Spleen (tissue), 11 donors: Measurements from ENCODE around the gene SHISA6. TPM values are rescaled to one million over a fixed set of nuclear protein-coding genes. Genes with fewer than 3 reads are reported as not detected.

Experiments
- DNase-seq: peaks from one replicate; pipeline ENCODE4 v3.0.0-alpha.2; 2020
- H3K27ac ChIP-seq, 8 donors: fragments of 200-600 bp; sonication (generic) in 7 of 8; 1 replicate in 4 of 8; 2 replicates in 4 of 8; pipeline versions ENCODE4 v1.5.0 to v1.8.0; 2016 to 2021; ENCODE audit warnings: inconsistent platforms in 4 of 8, mild to moderate bottlenecking in 4 of 8, moderate library complexity in 1 of 8
- H3K27me3 ChIP-seq, 7 donors: fragments of 200-600 bp; sonication (generic) in 6 of 7; replicated peaks in 1 of 7; 1 replicate in 4 of 7; 2 replicates in 3 of 7; pipeline versions ENCODE4 v1.5.0 to v1.8.0; 2016 to 2021; ENCODE audit warnings: inconsistent platforms in 3 of 7, mild to moderate bottlenecking in 1 of 7
- H3K36me3 ChIP-seq, 6 donors: fragments of 200-600 bp; sonication (generic) in 5 of 6; 1 replicate in 4 of 6; 2 replicates in 2 of 6; pipeline versions ENCODE4 v1.5.0 to v1.8.0; 2016 to 2021; ENCODE audit warnings: inconsistent platforms in 2 of 6
- H3K4me1 ChIP-seq, 6 donors: fragments of 200-600 bp; sonication (generic) in 5 of 6; 1 replicate in 3 of 6; 2 replicates in 3 of 6; pipeline versions ENCODE4 v1.5.0 to v1.8.0; 2016 to 2021; ENCODE audit warnings: inconsistent platforms in 3 of 6
- H3K4me3 ChIP-seq, 8 donors: fragments of 200-600 bp; sonication (generic) in 7 of 8; 1 replicate in 4 of 8; 2 replicates in 4 of 8; pipeline versions ENCODE4 v1.5.0 to v1.8.0; 2016 to 2021; ENCODE audit warnings: inconsistent platforms in 4 of 8, mild to moderate bottlenecking in 4 of 8, moderate library complexity in 2 of 8
- H3K9me3 ChIP-seq, 8 donors: fragments of 200-600 bp; sonication (generic) in 7 of 8; 1 replicate in 4 of 8; 2 replicates in 4 of 8; pipeline versions ENCODE4 v1.5.0 to v1.8.0; 2016 to 2021; ENCODE audit warnings: inconsistent platforms in 4 of 8
- CTCF ChIP-seq, 11 experiments: fragments of 200-600 bp in 7 of 11; fragments of 450-650 bp in 4 of 11; sonication (generic) in 4 of 11; IDR thresholded peaks in 8 of 11; conservative IDR thresholded peaks in 3 of 11; 1 replicate in 7 of 11; 2 replicates in 4 of 11; pipeline versions ENCODE4 v1.4.0 to v1.8.0; 2016 to 2021; ENCODE audit warnings: antibody characterized with exemption in 11 of 11, inconsistent platforms in 4 of 11, mild to moderate bottlenecking in 1 of 11
- POLR2A ChIP-seq, 3 donors: fragments of 450-650 bp; IDR thresholded peaks; one replicate each; pipeline ENCODE4 v1.5.1; 2017; ENCODE audit warnings: antibody characterized with exemption in 3 of 3, mild to moderate bottlenecking in 1 of 3
- POLR2AphosphoS5 ChIP-seq, 3 donors: sonication (generic); formaldehyde crosslinking; IDR thresholded peaks; one replicate each; pipeline ENCODE4 v1.5.1; 2017; ENCODE audit warnings: antibody characterized with exemption in 3 of 3
- WGBS, 5 donors: extraction: QIAGEN DNeasy Blood & Tissue Kit in 3 of 5; methylation state at CpG; one replicate each; pipeline versions ENCODE4 v1.1.5 to v1.1.7; 2013 to 2018; 5-methylcytosine and 5-hydroxymethylcytosine counted together
- intact Hi-C: fragments of 100-400 bp; cut with DNase I; formaldehyde crosslinking; loops from one replicate; pipeline ENCODE4 v1.15.0; 2023; ENCODE audit warnings: low total_unique reads
- polyA plus RNA-seq, 3 donors: library from polyadenylated mRNA; stranded (reverse); fragments of 200-250 nt; gene quantifications; one replicate each; pipeline ENCODE4 v1.2.1, GENCODE V29; 2013
- total RNA-seq, 7 donors: library from RNA; depleted of rRNA in 3 of 7; stranded (reverse); fragments of >200 nt in 3 of 7; fragmentation: NEBNext Ultra II Directional in 4 of 7; extraction: Animal tissue kit (Norgen Biotek cat#: 25700) in 4 of 7; gene quantifications; one replicate each; pipeline versions ENCODE4 v1.1.0 to v1.2.1, GENCODE V29; 2016 to 2021
- donor health status: healthy with polysubstance abuse.
- donor health status: DM: no; HTN: no; CAD: no; lungs with moderate emphysema.
- donor health status: DM: no; HTN: no; CAD: no.
- donor health status: Bipolar disorder and iron deficiency.
- donor health status: healthy.
- donor health status: DM: no; HTN: no; CAD: no.
- donor health status: DM: yes; HTN: yes; CAD: no.

SHISA6 gene
- total and polyA plus RNA-seq, 10 donors, result under 0.01 to 0.35 (median 0.10) TPM; not detected in 3

GRCh38 chr17:11495613-11496012, 254.6 kb downstream of the SHISA6 start:
- Histone ChIP-seq H3K4me1 (no peaks in the 10 kb centered on the region), H3K27me3 (no peaks in the 10 kb centered on the region), H3K36me3 (no peaks in the 10 kb centered on the region), H3K4me3 (no peak overlapping the region), H3K9me3 (peaks cover 0 to 20% (median 0%) of the 10 kb centered on the region in 8 donors), H3K27ac (no peak overlapping the region)
- no peak for DNase-seq
- intact Hi-C loops, result no loop called here
- 65 to 80% (median 73%) methylated on average over 3 of the region's 3 CpGs for WGBS, 5 donors
- TF ChIP-seq CTCF (IDR thresholded peaks at IDR 0.05 in 8 of 11, conservative IDR thresholded peaks at IDR 0.05 in 3 of 11), result no peak
- no peak for TF ChIP-seq POLR2A (IDR thresholded peaks at IDR 0.05)
- TF ChIP-seq POLR2AphosphoS5 (IDR thresholded peaks at IDR 0.05), result no peak

- Histone ChIP-seq H3K27me3 (no peaks in the 10 kb centered on the region), H3K4me1 (no peaks in the 10 kb centered on the region), H3K36me3 (no peaks in the 10 kb centered on the region), H3K27ac (no peak overlapping the region), H3K4me3 (no peak overlapping the region), H3K9me3 (peaks cover 0 to 30% (median 0%) of the 10 kb centered on the region in 8 donors)
- no peak for DNase-seq
- intact Hi-C loops, result no loop called here
- TF ChIP-seq POLR2AphosphoS5 (IDR thresholded peaks at IDR 0.05), result no peak
- no peak for TF ChIP-seq CTCF (IDR thresholded peaks at IDR 0.05 in 8 of 11, conservative IDR thresholded peaks at IDR 0.05 in 3 of 11)
- TF ChIP-seq POLR2A (IDR thresholded peaks at IDR 0.05), result no peak
- 65 to 89% (median 86%) methylated on average over 3 of the region's 3 CpGs for WGBS, 5 donors
Measured at GRCh38 chr17:11499881-11500280, 258.9 kb downstream of the SHISA6 start.

- H3K27me3 ChIP-seq, result no peaks in the 10 kb centered on the region
- no peak overlapping the region for H3K27ac ChIP-seq
- no peaks in the 10 kb centered on the region for H3K36me3 ChIP-seq
- intact Hi-C loops, result no loop called here
- no peak overlapping the region for H3K4me3 ChIP-seq
- peaks cover 0 to 36% (median 0%) of the 10 kb centered on the region in 8 donors for H3K9me3 ChIP-seq
- H3K4me1 ChIP-seq, result no peaks in the 10 kb centered on the region
- WGBS, 5 donors, result 54 to 74% (median 61%) methylated on average over 9 of the region's 9 CpGs
- TF ChIP-seq CTCF (IDR thresholded peaks at IDR 0.05 in 8 of 11, conservative IDR thresholded peaks at IDR 0.05 in 3 of 11), result no peak
- no peak for DNase-seq
Measured at GRCh38 chr17:11503308-11504035, 262.5 kb downstream of the SHISA6 start.

DNA sequence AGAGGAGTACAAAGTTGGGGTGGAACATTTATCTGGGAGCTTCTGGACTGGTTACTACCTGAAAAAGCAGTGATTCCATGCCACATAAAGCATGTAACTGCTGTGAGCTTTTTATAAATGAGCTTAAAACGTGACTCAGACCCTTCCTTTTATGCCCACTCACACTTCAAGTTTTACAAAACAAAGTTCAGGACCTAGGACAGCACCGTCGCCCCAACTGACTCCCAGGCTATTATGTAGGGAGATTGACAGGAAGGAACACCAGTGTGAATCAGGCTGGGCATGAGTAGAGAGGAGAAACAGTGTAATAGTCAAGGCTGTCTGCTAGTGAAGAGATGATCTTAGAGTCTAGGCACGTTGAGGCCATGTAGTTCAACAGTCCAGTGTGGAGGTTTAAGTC, 265.6 kb downstream of the SHISA6 start:
- no peak overlapping the region for H3K27ac ChIP-seq
- H3K27me3 ChIP-seq, result no peaks in the 10 kb centered on the region
- H3K36me3 ChIP-seq, result no peaks in the 10 kb centered on the region
- intact Hi-C loops, result no loop called here
- 0 to 10% (median 7%) methylated on average over 4 of the region's 4 CpGs for WGBS, 5 donors
- no peak overlapping the region for H3K4me3 ChIP-seq
- H3K9me3 ChIP-seq, result peaks cover 0 to 15% (median 0%) of the 10 kb centered on the region in 8 donors
- no peaks in the 10 kb centered on the region for H3K4me1 ChIP-seq
- no peak for TF ChIP-seq CTCF (IDR thresholded peaks at IDR 0.05 in 8 of 11, conservative IDR thresholded peaks at IDR 0.05 in 3 of 11)
- TF ChIP-seq POLR2AphosphoS5 (IDR thresholded peaks at IDR 0.05), result no peak
- TF ChIP-seq POLR2A (IDR thresholded peaks at IDR 0.05), result no peak
- DNase-seq, result no peak
